HCT116 (cell line): ENCODE results near the gene PLCG2. TPM values are rescaled to one million over a fixed set of nuclear protein-coding genes. Genes with fewer than 3 reads are reported as not detected.

ENCODE experiments used
- ATAC-seq: fragments of 200-7000 bp; cut with Tn5 transposase; 2 replicates; pipeline ENCODE4 v1.9.1; 2020; ENCODE audit warnings: mild to moderate bottlenecking, moderate library complexity
- BruUV-seq: library from RNA; stranded (reverse); fragments of 400-500 nt; replicated peaks from 2 replicates; lab custom pipeline; 2021; lab: Mats Ljungman, UMichigan
- CTCF ChIA-PET: fragments of 300-600 bp; sonication (Branson Sonifier 250); formaldehyde crosslinking; loops from one replicate; lab custom pipeline; 2021; ENCODE audit warnings: antibody characterized with exemption; lab: Charles Lee
- POLR2A ChIA-PET: fragments of 300-600, 350-600 bp; sonication (Branson Sonifier 250); formaldehyde crosslinking; loops from one replicate; lab custom pipeline; 2021; ENCODE audit warnings: antibody characterized with exemption; lab: Charles Lee
- RAD21 ChIA-PET, 2 experiments: fragments of 300-600 bp; sonication (Branson Sonifier 250); formaldehyde crosslinking; loops; one replicate each; lab custom pipeline; 2023; ENCODE audit warnings: low total read pairs in 2 of 2; ENCODE audit not compliant: uncharacterized antibody in 2 of 2, unreplicated experiment in 2 of 2, low non-redundant PET in 1 of 2; lab: Charles Lee
- DNase-seq: peaks from one replicate; pipeline ENCODE4 v3.0.0-alpha.2; 2010; ENCODE audit warnings: low read depth, low spot score
- H2AFZ ChIP-seq: fragments of 200-600 bp; shearing (Covaris generic), sonication (generic); 2 replicates; pipeline ENCODE4 v1.6.1; 2017; ENCODE audit warnings: low read depth, mixed run types, mixed read lengths, antibody characterized with exemption, low read length; ENCODE audit not compliant: poor library complexity, severe bottlenecking
- H3K27ac ChIP-seq: 2 replicates; pipeline ENCODE4 v1.5.1; 2012; ENCODE audit warnings: low read depth, low read length
- H3K27me3 ChIP-seq: fragments of 200-600 bp; sonication (generic); 2 replicates; pipeline ENCODE4 v1.6.1; 2016; ENCODE audit warnings: mixed run types, low read length, mixed read lengths; ENCODE audit not compliant: insufficient read depth
- H3K36me3 ChIP-seq, 2 experiments: fragments of 200-500 bp in 1 of 2; fragments of 200-600 bp in 1 of 2; sonication (Bioruptor generic) in 1 of 2; sonication (generic) in 1 of 2; 2 replicates each; pipeline versions ENCODE4 v1.5.1 to v1.6.1; 2014 to 2016; ENCODE audit warnings: low read length in 2 of 2, inconsistent platforms in 1 of 2, mixed read lengths in 1 of 2, mixed run types in 1 of 2; ENCODE audit not compliant: insufficient read depth in 2 of 2, control insufficient read depth in 1 of 2
- H3K4me1 ChIP-seq, 2 experiments: fragments of 200-600 bp in 1 of 2; sonication (generic) in 1 of 2; 2 replicates each; pipeline versions ENCODE4 v1.5.1 to v1.6.1; 2012 to 2017; ENCODE audit warnings: low read length in 2 of 2, inconsistent platforms in 1 of 2, mild to moderate bottlenecking in 1 of 2, mixed read lengths in 1 of 2, mixed run types in 1 of 2, moderate library complexity in 1 of 2; ENCODE audit not compliant: insufficient read depth in 2 of 2, control insufficient read depth in 1 of 2
- H3K4me2 ChIP-seq: fragments of 200-600 bp; sonication (generic); 2 replicates; pipeline ENCODE4 v1.6.1; 2017; ENCODE audit warnings: mixed run types, low read length, mixed read lengths
- H3K4me3 ChIP-seq, 2 experiments: fragments of 200-600 bp in 1 of 2; sonication (generic) in 1 of 2; replicated peaks in 1 of 2; 2 replicates each; pipeline ENCODE4 v1.5.1; 2011 to 2016; ENCODE audit warnings: low read length in 2 of 2, control low read depth in 1 of 2, low read depth in 1 of 2, mild to moderate bottlenecking in 1 of 2, mixed read lengths in 1 of 2, mixed run types in 1 of 2
- H3K79me2 ChIP-seq: fragments of 200-600 bp; sonication (generic); 2 replicates; pipeline ENCODE4 v1.6.1; 2017; ENCODE audit warnings: mild to moderate bottlenecking, mixed run types, low read length, moderate library complexity, mixed read lengths; ENCODE audit not compliant: insufficient read depth
- H3K9ac ChIP-seq: fragments of 200-600 bp; sonication (generic); 2 replicates; pipeline ENCODE4 v1.6.1; 2016; ENCODE audit warnings: low read length, mixed read lengths
- H3K9me2 ChIP-seq: fragments of 200-600 bp; sonication (generic), shearing (Covaris generic); 2 replicates; pipeline ENCODE4 v1.6.1; 2017; ENCODE audit warnings: mixed run types, mild to moderate bottlenecking, moderate library complexity; ENCODE audit not compliant: insufficient read depth
- H3K9me3 ChIP-seq, 2 experiments: fragments of 200-500 bp in 1 of 2; fragments of 200-600 bp in 1 of 2; sonication (Bioruptor generic) in 1 of 2; sonication (generic) in 1 of 2; 2 replicates each; pipeline ENCODE4 v1.6.1; 2014 to 2017; ENCODE audit warnings: low read length in 2 of 2, mixed read lengths in 2 of 2, inconsistent platforms in 1 of 2, low read depth in 1 of 2, mild to moderate bottlenecking in 1 of 2, mixed run types in 1 of 2, moderate library complexity in 1 of 2; ENCODE audit not compliant: control insufficient read depth in 1 of 2, insufficient read depth in 1 of 2
- H4K20me1 ChIP-seq: fragments of 200-600 bp; sonication (generic), shearing (Covaris generic); 2 replicates; pipeline ENCODE4 v1.6.1; 2017; ENCODE audit warnings: mixed run types, mild to moderate bottlenecking, moderate library complexity; ENCODE audit not compliant: insufficient read depth
- CBX3 ChIP-seq: IDR thresholded peaks from 2 replicates; pipeline ENCODE4 v1.6.1; 2012; ENCODE audit warnings: low read depth
- CEBPB ChIP-seq: IDR thresholded peaks from 2 replicates; pipeline ENCODE4 v1.6.1; 2012; ENCODE audit warnings: low read depth
- ELF1 ChIP-seq: IDR thresholded peaks from 2 replicates; pipeline ENCODE4 v1.6.1; 2012; ENCODE audit warnings: low read depth, borderline replicate concordance
- EZH2 ChIP-seq: fragments of 200-600 bp; sonication (generic); IDR thresholded peaks from 2 replicates; pipeline ENCODE4 v1.6.1; 2017; ENCODE audit warnings: antibody characterized with exemption, mixed run types
- EZH2phosphoT487 ChIP-seq: fragments of 200-600 bp; IDR thresholded peaks from 2 replicates; pipeline ENCODE4 v1.6.1; 2018; ENCODE audit warnings: antibody characterized with exemption, borderline replicate concordance
- JUND ChIP-seq: IDR thresholded peaks from 2 replicates; pipeline ENCODE4 v1.6.1; 2012
- MAX ChIP-seq: IDR thresholded peaks from 2 replicates; pipeline ENCODE4 v1.6.1; 2012
- POLR2A ChIP-seq: IDR thresholded peaks from 2 replicates; pipeline ENCODE4 v1.7.0; 2011; ENCODE audit warnings: borderline replicate concordance; ENCODE audit not compliant: insufficient read depth, insufficient read length; ENCODE audit errors: extremely low read depth
- RAD21 ChIP-seq: IDR thresholded peaks from 2 replicates; pipeline ENCODE4 v1.6.1; 2012; ENCODE audit warnings: low read depth, mild to moderate bottlenecking
- SIN3A ChIP-seq: IDR thresholded peaks from 2 replicates; pipeline ENCODE4 v1.6.1; 2012; ENCODE audit warnings: low read depth
- SP1 ChIP-seq: IDR thresholded peaks from 2 replicates; pipeline ENCODE4 v1.6.1; 2012; ENCODE audit warnings: low read depth
- SRF ChIP-seq: IDR thresholded peaks from 2 replicates; pipeline ENCODE4 v1.6.1; 2012; ENCODE audit warnings: low read depth
- YY1 ChIP-seq: IDR thresholded peaks from 2 replicates; pipeline ENCODE4 v1.6.1; 2011; ENCODE audit warnings: low read length, low read depth, moderate library complexity, mild to moderate bottlenecking; ENCODE audit not compliant: insufficient replicate concordance; ENCODE audit errors: extremely low read depth
- ZBTB33 ChIP-seq: IDR thresholded peaks from 2 replicates; pipeline ENCODE4 v1.6.1; 2011; ENCODE audit warnings: mild to moderate bottlenecking, low read length, moderate library complexity; ENCODE audit not compliant: insufficient replicate concordance; ENCODE audit errors: extremely low read depth
- intact Hi-C: fragments of 100-400 bp; cut with micrococcal nuclease; formaldehyde crosslinking; loops from 2 replicates; pipeline ENCODE4 v1.10.0; 2022
- total RNA-seq: library from RNA; stranded (reverse); gene quantifications from one replicate; pipeline ENCODE4 v1.2.1, GENCODE V29; 2021; ENCODE audit not compliant: unreplicated experiment

PLCG2 gene
- total RNA-seq, 1 experiment from 2014 or later: 31.2 TPM

GRCh38 chr16:81774348-81774747 is 4.7 kb upstream of the PLCG2 start:
- Histone ChIP-seq H3K9me2 (no peaks in the 10 kb centered on the region), H3K79me2 (no peaks in the 10 kb centered on the region), H3K9me3 (no peaks in the 10 kb centered on the region), H3K27ac (no peak overlapping the region), H3K27me3 (no peaks in the 10 kb centered on the region), H3K4me1 (peaks cover 0 to 9% of the 10 kb centered on the region in 2 experiments; a peak in 3 of 4 replicates), H3K9ac (no peak overlapping the region), H2AFZ (no peak overlapping the region), H3K36me3 (no peaks in the 10 kb centered on the region), H4K20me1 (no peaks in the 10 kb centered on the region), H3K4me2 (no peak overlapping the region), H3K4me3 (no peak overlapping the region)
- DNase-seq (no peak), ATAC-seq (no peak)
- no TSS peak for BruUV-seq
- TF ChIP-seq ELF1 (no peak), ZBTB33 (no peak), MAX (no peak), POLR2A (no peak), CBX3 (no peak), SIN3A (no peak), SP1 (no peak), JUND (no peak), CEBPB (no peak), EZH2 (no peak), YY1 (no peak), EZH2phosphoT487 (no peak), RAD21 (no peak), SRF (no peak)
- intact Hi-C loops: no loop called here
- ChIA-PET RAD21 (interaction anchor here in 1 of 2 experiments (0.7 kb wide), 1 partner anchor 1497 kb away, joined by 3 read pairs; no protein-coding TSS in a partner anchor), POLR2A (no interaction called here), CTCF (no interaction called here)
